ENCODE results near the gene FBXO33.

GRCh38 chr14:39422243-39422642 is 10.0 kb downstream of the FBXO33 start:
- TF ChIP-seq CHD4 (IDR thresholded peaks at IDR 0.05; ENCODE audit: borderline replicate concordance) (no peak), CTCF (IDR thresholded peaks at IDR 0.05) (no peak), HMGXB4 (CRISPR knock-in tag; IDR thresholded peaks at IDR 0.05; ENCODE audit: borderline replicate concordance) (no peak)

Measured in A549 (cell line).